ENCODE data around the gene ANXA8.
"Not testable (repeated sequence)": the region's sequence is repeated elsewhere in the genome, so short reads cannot be mapped to it uniquely, and the experiment has no call there.

ANXA8 gene

GRCh38 chr10:47465216-47465917, 18.5 kb downstream of the ANXA8 start:
- DNase-seq (ENCODE audit: low read depth in 2 of 2): not testable (repeated sequence)

- not testable (repeated sequence) for DNase-seq (ENCODE audit: low read depth in 2 of 2)
Measured at GRCh38 chr10:47462577-47463358, 21.1 kb downstream of the ANXA8 start.

- peak in 1 of 2 experiments; percentile 15 for DNase-seq (ENCODE audit: low read depth in 2 of 2)
Measured at GRCh38 chr10:47461261-47461687, 22.6 kb downstream of the ANXA8 start.

- no peak for DNase-seq (ENCODE audit: low read depth in 2 of 2)
Measured at GRCh38 chr10:47458466-47459154, 25.3 kb downstream of the ANXA8 start.

- DNase-seq (ENCODE audit: low read depth in 2 of 2): no peak
Measured at GRCh38 chr10:47457826-47458225, 26.1 kb downstream of the ANXA8 start.

GRCh38 chr10:47457528-47457820, 26.4 kb downstream of the ANXA8 start:
- no peak for DNase-seq (ENCODE audit: low read depth in 2 of 2)

GRCh38 chr10:47456794-47457527, 27.0 kb downstream of the ANXA8 start:
- DNase-seq (ENCODE audit: low read depth in 2 of 2): no peak

- DNase-seq (ENCODE audit: low read depth in 2 of 2): no peak
Measured at GRCh38 chr10:47456079-47456785, 27.7 kb downstream of the ANXA8 start.

- not testable (repeated sequence) for DNase-seq (ENCODE audit: low read depth in 2 of 2)
Measured at GRCh38 chr10:47455350-47456078, 28.4 kb downstream of the ANXA8 start.

- no peak for DNase-seq (ENCODE audit: low read depth in 2 of 2)
Measured at GRCh38 chr10:47454780-47455058, 29.2 kb downstream of the ANXA8 start.

GRCh38 chr10:47454008-47454779, 29.7 kb downstream of the ANXA8 start:
- DNase-seq (ENCODE audit: low read depth in 2 of 2): no peak

GRCh38 chr10:47453141-47454007, 30.5 kb downstream of the ANXA8 start:
- no peak for DNase-seq (ENCODE audit: low read depth in 2 of 2)

GRCh38 chr10:47452495-47453140, 31.3 kb downstream of the ANXA8 start:
- DNase-seq (ENCODE audit: low read depth in 2 of 2): no peak

GRCh38 chr10:47451998-47452494, 31.9 kb downstream of the ANXA8 start:
- DNase-seq (ENCODE audit: low read depth in 2 of 2): no peak

GRCh38 chr10:47451273-47451997, 32.5 kb downstream of the ANXA8 start:
- DNase-seq (ENCODE audit: low read depth in 2 of 2): no peak

GRCh38 chr10:47450442-47450841, 33.5 kb downstream of the ANXA8 start:
- no peak for DNase-seq (ENCODE audit: low read depth in 2 of 2)

- no peak for DNase-seq (ENCODE audit: low read depth in 2 of 2)
Measured at GRCh38 chr10:47449979-47450378, 33.9 kb downstream of the ANXA8 start.
